Lower leg skin (tissue), 3 donors: ENCODE measurements around the gene SH3BP5L.

Source experiments
- POLR2A ChIP-seq, 2 donors: fragments of 450-650 bp; IDR thresholded peaks; one replicate each; pipeline ENCODE4 v1.6.1; 2016 to 2017; ENCODE audit warnings: antibody characterized with exemption in 2 of 2, mild to moderate bottlenecking in 1 of 2, moderate library complexity in 1 of 2
- TF ChIP-seq, protein P1 (sequence below), 3 donors: fragments of 450-650 bp; IDR thresholded peaks; one replicate each; pipeline ENCODE4 v1.5.1; 2016; ENCODE audit warnings: antibody characterized with exemption in 3 of 3, mild to moderate bottlenecking in 3 of 3, moderate library complexity in 2 of 3

DNA sequence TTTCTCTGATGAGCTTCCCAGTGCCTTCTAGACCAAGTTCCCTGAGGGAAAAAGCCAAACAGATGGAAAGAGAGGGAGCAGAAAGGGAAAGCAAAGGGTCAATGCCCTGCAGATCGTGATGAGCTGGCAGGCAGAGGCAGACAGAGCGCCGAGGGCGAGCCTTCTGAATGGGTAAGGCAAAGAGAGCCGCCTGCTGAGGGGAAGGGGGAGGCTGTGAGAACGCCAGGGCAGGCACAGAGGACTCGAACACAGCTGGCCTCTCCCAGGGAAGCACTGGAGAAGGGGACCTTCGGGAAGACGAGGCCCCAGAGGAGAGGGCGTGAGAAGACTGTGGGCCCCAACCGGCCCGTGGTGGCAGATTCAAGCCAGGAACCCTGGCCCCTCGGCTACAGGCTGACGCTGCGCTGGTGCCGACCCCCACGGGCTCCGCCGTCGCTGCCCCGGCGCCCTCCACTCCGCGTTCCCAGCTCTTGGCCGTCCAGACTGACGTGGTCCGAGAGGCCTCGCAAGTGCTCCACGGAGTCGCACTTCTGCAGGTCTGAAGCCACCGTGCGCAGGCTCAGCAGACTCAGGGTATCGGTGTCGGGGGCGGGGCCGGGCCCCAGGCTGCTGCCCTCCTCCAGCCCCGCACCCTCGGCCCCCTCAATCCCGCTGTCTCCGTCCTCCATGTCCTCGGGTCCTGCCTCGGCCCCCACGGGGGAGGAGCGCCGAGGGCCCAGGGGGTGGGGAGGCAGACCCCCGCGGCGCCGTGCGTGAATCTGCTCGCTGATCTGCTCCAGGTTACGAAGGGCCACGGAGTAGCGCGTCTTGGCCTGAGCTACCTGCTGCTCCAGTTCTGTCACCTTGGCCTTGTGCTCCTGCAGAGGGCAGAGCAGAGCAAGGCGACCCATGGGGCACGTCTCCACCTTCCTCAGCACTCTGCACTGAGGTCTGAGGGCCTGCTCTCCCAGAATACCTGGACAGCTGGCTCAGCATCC, 13.9 kb downstream of the SH3BP5L start:
- TF ChIP-seq POLR2A (IDR thresholded peaks at IDR 0.05) = no peak
- TF ChIP-seq, protein P1, sequence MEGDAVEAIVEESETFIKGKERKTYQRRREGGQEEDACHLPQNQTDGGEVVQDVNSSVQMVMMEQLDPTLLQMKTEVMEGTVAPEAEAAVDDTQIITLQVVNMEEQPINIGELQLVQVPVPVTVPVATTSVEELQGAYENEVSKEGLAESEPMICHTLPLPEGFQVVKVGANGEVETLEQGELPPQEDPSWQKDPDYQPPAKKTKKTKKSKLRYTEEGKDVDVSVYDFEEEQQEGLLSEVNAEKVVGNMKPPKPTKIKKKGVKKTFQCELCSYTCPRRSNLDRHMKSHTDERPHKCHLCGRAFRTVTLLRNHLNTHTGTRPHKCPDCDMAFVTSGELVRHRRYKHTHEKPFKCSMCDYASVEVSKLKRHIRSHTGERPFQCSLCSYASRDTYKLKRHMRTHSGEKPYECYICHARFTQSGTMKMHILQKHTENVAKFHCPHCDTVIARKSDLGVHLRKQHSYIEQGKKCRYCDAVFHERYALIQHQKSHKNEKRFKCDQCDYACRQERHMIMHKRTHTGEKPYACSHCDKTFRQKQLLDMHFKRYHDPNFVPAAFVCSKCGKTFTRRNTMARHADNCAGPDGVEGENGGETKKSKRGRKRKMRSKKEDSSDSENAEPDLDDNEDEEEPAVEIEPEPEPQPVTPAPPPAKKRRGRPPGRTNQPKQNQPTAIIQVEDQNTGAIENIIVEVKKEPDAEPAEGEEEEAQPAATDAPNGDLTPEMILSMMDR (IDR thresholded peaks at IDR 0.05) = no peak
